SK-N-MC (cell line): ENCODE data around the gene CAMK1.
A peak's percentile ranks its signal among the peaks of the same experiment; 100 is the strongest.

ENCODE experiments used
- DNase-seq: peaks from one replicate; pipeline ENCODE4 v3.0.0-alpha.2; 2011; ENCODE audit warnings: low read depth, low spot score
- H3K27ac ChIP-seq: fragments of 200-600 bp; sonication (generic); 2 replicates; pipeline ENCODE4 v1.5.1; 2016; ENCODE audit warnings: mixed run types
- H3K36me3 ChIP-seq: fragments of 200-600 bp; sonication (generic); 2 replicates; pipeline ENCODE4 v1.6.1; 2017; ENCODE audit warnings: antibody characterized with exemption, low read length, mixed read lengths; ENCODE audit not compliant: insufficient read depth
- H3K4me3 ChIP-seq: fragments of 200-600 bp; sonication (generic); 2 replicates; pipeline ENCODE4 v1.5.1; 2016
- H3K9ac ChIP-seq: fragments of 200-600 bp; sonication (generic); 2 replicates; pipeline ENCODE4 v1.8.0; 2017; ENCODE audit warnings: mixed run types, mixed read lengths; ENCODE audit not compliant: insufficient read length
- H3K9me3 ChIP-seq: fragments of 200-600 bp; sonication (generic); 2 replicates; pipeline ENCODE4 v1.6.1; 2017; ENCODE audit warnings: low read depth, mild to moderate bottlenecking, antibody characterized with exemption, low read length, moderate library complexity, mixed read lengths
- EZH2 ChIP-seq: fragments of 200-600 bp; sonication (generic); IDR thresholded peaks from one replicate; pipeline ENCODE4 v1.6.1; 2017; ENCODE audit warnings: antibody characterized with exemption
- FOXP2 ChIP-seq: optimal IDR thresholded peaks from 2 replicates; pipeline ENCODE3; 2011; ENCODE audit warnings: mild to moderate bottlenecking, moderate library complexity; ENCODE audit not compliant: insufficient read depth; ENCODE audit errors: extremely low read length, control extremely low read depth
- POLR2AphosphoS5 ChIP-seq: IDR thresholded peaks from 2 replicates; pipeline ENCODE4 v1.6.1; 2012; ENCODE audit warnings: mild to moderate bottlenecking, low read depth, low read length, borderline replicate concordance

The CAMK1 gene

DNA sequence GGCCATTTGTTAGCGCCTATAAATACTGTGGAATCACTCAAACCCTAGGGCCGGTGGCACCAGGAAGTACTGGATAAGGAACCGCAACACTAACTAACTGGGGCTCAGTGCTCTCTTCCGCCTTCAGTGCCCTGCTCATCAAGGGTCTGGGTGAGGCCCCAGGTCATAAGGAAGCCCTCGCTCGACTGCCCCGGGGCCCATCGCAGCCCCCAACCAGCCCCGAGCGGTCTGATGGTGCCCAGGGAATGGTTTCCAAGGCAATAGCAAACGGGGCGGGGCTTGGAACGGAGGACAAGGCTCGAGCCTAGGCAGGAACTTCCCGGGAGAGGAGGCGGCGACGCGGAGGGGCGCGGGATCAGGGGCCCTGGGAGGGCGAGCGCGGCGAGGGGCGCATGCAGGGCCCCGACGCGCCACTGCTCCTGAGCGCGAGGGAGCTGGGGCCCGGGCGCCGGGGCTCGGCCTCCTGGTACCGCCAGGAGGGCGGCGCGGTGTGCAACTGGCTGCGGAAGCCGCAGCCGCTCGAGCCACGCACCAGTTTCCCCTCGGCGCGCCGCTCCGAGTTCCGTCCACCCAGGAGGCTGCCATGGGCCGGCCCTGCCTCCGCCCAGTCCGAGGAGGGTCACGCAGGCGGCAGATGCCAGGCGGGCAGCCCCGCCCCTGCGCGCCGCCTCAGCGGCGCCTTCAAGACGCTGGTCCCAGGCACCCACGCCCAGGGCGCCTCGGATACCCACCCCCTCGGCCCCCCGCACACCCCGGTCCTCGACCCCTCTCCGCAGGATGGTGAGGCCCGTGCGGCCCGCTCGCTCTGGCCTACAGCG lies 40.1 kb upstream of the CAMK1 start, which contains the start of gene TTLL3:
Gene TTLL3 (plus strand): TSS at position 648 of the 818 bp plus-strand sequence. CDS start 400 bp downstream, outside the sequence.
- DNase-seq, result no peak
- H3K9ac ChIP-seq, result peak within 1 kb of the TSS; percentile 57
- peak within 1 kb of the TSS; percentile 71 for H3K4me3 ChIP-seq
- TF ChIP-seq FOXP2 (no peak), POLR2AphosphoS5 (peak; percentile 49; the same call in 1 of the 2 replicates), EZH2 (no peak)
- no peaks in the 10 kb centered on the region; the same call in 1 of the 2 replicates for H3K36me3 ChIP-seq
- H3K9me3 ChIP-seq, result no peaks in the 10 kb centered on the region
- peak within 1 kb of the TSS; percentile 64; the same call in 1 of the 2 replicates for H3K27ac ChIP-seq

DNA sequence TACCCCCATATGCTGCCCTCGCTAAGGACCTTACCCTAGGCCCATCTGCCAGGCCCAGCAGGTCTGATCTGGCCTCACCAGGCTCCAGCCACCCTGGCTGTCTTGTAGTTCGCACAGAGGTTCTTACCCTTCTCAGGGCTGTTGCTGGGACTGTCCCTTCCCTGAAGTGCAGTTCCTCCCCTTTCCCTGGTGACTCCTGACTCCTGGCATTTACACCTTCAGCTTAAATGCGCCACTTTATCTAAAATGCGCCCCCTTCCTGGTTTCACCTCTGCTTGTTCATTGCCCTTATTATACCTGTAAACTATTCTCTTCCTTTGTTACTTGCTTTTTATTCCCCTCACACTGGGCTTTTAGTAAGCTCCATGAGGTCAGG lies 39.5 kb upstream of the CAMK1 start:
- Histone ChIP-seq H3K9ac (no peak overlapping the region), H3K9me3 (no peaks in the 10 kb centered on the region), H3K27ac (peak overlapping the region; percentile 64; the same call in 1 of the 2 replicates), H3K4me3 (peak overlapping the region; percentile 71), H3K36me3 (peaks cover 5% of the 10 kb centered on the region; the same call in 1 of the 2 replicates)
- DNase-seq, result no peak
- TF ChIP-seq EZH2 (no peak), POLR2AphosphoS5 (no peak), FOXP2 (no peak)

GRCh38 chr3:9808345-9809037 lies 38.7 kb upstream of the CAMK1 start:
- peaks cover 12% of the 10 kb centered on the region; the same call in 1 of the 2 replicates for H3K36me3 ChIP-seq
- H3K4me3 ChIP-seq, result no peak overlapping the region
- H3K9me3 ChIP-seq, result no peaks in the 10 kb centered on the region
- DNase-seq, result no peak
- H3K9ac ChIP-seq, result no peak overlapping the region
- TF ChIP-seq FOXP2 (no peak), EZH2 (no peak), POLR2AphosphoS5 (no peak)
- H3K27ac ChIP-seq, result no peak overlapping the region

DNA sequence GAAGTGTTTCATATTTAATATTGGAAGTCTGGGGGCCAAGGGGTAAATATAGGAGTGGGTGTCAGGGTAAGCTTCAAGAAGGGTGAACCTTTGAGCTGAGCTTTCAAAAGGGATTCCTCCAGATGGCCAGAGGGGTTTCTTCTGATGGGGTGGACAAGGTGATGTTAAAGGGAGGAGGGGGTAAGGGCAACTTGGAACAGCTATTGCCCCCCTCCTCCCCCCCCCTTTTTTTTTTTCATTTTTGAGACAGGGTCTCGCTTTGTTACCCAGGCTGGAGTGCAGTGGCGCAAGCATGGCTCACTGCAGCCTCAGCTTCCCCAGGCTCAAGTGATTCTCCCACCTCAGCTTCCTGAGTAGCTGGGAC lies 38.2 kb upstream of the CAMK1 start:
- H3K27ac ChIP-seq, result no peak overlapping the region
- peaks cover 17% of the 10 kb centered on the region; the same call in 1 of the 2 replicates for H3K36me3 ChIP-seq
- H3K9ac ChIP-seq, result no peak overlapping the region
- no peak for DNase-seq
- TF ChIP-seq FOXP2, result no peak
- no peak for TF ChIP-seq EZH2
- no peak for TF ChIP-seq POLR2AphosphoS5
- H3K9me3 ChIP-seq, result no peaks in the 10 kb centered on the region
- H3K4me3 ChIP-seq, result no peak overlapping the region

DNA sequence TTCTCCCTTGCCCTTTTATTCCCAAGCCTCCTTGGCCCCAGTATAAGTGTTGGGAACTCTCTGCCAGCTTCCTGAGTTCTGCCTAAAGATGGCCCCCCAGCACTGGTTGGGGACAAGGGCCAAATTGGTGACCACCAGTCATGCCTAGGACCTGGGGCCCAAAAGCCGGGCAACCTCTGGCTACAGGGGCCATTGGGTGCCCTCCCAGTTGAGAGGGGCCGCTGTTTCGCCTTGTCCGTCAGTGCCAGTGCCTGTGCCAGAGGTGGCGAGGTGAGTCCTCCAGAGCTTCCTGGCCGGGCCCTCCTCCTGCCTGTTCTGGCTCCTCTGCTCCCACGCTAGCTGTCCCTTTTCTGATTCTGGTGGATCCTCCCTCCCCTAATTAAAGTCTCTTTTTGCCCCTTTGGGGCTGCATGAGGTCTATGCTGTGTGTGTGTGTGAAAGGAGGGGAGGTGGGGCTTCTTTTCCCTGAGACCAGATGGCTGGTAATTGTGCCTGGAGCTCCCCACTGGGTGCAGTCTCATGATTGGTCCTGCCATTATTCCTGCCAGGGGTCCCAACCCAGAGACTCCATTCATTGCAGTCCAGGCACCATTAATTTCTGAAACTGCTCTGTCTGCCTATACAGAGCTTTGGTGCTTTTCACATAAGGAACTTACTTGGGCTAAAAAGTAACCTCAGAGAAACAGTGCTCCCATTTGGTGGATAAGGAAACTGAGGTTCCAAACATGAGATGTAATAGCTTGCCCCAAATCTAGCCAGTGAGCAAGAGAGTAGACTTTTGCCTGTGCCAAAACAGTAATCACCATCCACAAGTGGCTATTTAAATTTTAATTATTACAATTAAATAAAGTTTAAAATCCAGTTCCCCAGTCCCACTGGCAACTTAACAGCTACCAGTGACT lies 37.2 kb upstream of the CAMK1 start:
- no peak for DNase-seq
- no peak overlapping the region for H3K4me3 ChIP-seq
- no peak overlapping the region for H3K9ac ChIP-seq
- no peaks in the 10 kb centered on the region for H3K9me3 ChIP-seq
- no peak for TF ChIP-seq POLR2AphosphoS5
- TF ChIP-seq EZH2, result no peak
- TF ChIP-seq FOXP2, result no peak
- H3K36me3 ChIP-seq, result peaks cover 17% of the 10 kb centered on the region; the same call in 1 of the 2 replicates
- no peak overlapping the region for H3K27ac ChIP-seq

DNA sequence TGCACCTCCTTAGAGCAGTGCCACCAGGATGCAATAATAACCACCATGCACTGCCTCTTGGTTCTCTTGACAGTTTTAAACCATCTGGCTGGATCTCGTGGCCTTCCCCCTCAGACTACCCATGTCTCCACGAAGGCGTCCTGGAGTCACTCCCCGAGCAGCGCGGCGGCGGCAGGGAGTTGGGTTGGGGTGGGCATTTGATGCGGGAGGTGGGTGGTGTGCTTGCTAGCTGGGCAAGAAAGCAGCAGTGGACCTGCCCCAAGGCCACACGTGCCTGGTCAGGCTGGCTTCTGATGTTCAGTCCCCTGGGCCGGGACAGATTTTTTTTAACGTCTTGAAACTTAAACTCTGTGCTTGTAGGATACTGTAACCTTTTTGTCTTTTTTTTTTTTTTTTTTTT lies 36.4 kb upstream of the CAMK1 start:
- H3K36me3 ChIP-seq, result peaks cover 23% of the 10 kb centered on the region; the same call in 1 of the 2 replicates
- no peak for TF ChIP-seq POLR2AphosphoS5
- TF ChIP-seq EZH2, result no peak
- no peak for TF ChIP-seq FOXP2
- no peak overlapping the region for H3K9ac ChIP-seq

GRCh38 chr3:9804996-9805395 lies 35.2 kb upstream of the CAMK1 start:
- H3K4me3 ChIP-seq, result no peak overlapping the region
- peaks cover 28% of the 10 kb centered on the region; the same call in 1 of the 2 replicates for H3K36me3 ChIP-seq
- H3K9ac ChIP-seq, result no peak overlapping the region
- H3K27ac ChIP-seq, result no peak overlapping the region
- no peaks in the 10 kb centered on the region for H3K9me3 ChIP-seq
- no peak for DNase-seq
- TF ChIP-seq EZH2 (no peak), FOXP2 (no peak), POLR2AphosphoS5 (no peak)

More for the DNA sequence above, 36.4 kb upstream of the CAMK1 start:
- no peak for DNase-seq
- Histone ChIP-seq H3K9me3 (no peaks in the 10 kb centered on the region), H3K4me3 (no peak overlapping the region), H3K27ac (no peak overlapping the region)

- no peak overlapping the region for H3K9ac ChIP-seq
- H3K27ac ChIP-seq, result no peak overlapping the region
- peaks cover 39% of the 10 kb centered on the region; the same call in 1 of the 2 replicates for H3K36me3 ChIP-seq
Measured at GRCh38 chr3:9803494-9803893, 33.7 kb upstream of the CAMK1 start.

More at GRCh38 chr3:9803494-9803893, 33.7 kb upstream of the CAMK1 start:
- no peak for DNase-seq
- no peak for TF ChIP-seq POLR2AphosphoS5
- H3K4me3 ChIP-seq, result no peak overlapping the region
- H3K9me3 ChIP-seq, result no peaks in the 10 kb centered on the region
